ENCODE data around the gene MOB3C. TPM values are rescaled to one million over a fixed set of nuclear protein-coding genes. Genes with fewer than 3 reads are reported as not detected.

Gene MOB3C
- total RNA-seq: 11.8 TPM

GRCh38 chr1:46616277-46617107 is at the start of gene MOB3C:
TSS of gene MOB3C (minus strand) at chr1:46616811. CDS start at chr1:46613321, 3,490 bp downstream.

DNA sequence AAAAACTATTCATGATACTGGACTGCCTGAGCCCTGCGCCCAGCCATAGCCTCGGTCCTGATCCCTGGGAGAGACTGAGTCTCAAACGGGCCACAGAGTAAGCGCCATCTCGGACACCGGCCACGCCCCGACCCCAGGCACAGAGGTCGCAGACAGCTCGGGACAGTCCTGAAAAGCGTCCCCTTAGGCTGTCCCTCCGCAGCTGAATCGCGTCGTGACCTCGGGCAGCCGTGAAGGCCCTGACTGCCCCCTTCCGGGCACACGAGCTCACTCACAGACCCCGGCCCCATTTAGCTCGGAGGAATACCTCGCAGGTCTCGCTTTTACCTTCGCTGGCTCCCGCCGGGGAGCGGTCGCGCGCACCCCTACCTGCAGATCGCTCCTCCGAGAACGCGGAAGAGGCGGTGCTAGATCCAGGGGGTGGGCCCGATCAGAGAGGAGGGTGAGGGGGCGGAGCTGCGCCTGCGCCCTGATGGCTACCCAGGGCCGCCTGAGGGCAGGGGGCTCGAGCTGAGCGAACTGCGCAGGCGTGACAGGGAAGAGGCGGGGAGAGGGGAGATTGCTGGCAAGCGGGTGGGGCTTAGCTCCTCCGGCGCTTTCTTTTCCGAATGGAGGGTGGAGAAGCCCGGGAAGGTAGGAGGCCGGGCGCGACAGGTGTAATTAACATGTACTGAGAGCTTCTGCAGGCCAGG is 12.6 kb downstream of the MOB3C start, which contains the start of gene MKNK1:
MKNK1 (minus strand) TSS at position 411 of the 692 bp plus-strand sequence. CDS start 20,941 bp downstream, outside the sequence.

Other genes with a start within 250 kb of the MOB3C start
- gene FAAH, start 222.5 kb downstream of the MOB3C start, total RNA-seq: 39.7 TPM
- gene DMBX1, start 127.0 kb downstream of the MOB3C start, total RNA-seq: 0.55 TPM
- not detected for gene KNCN, start 65.2 kb downstream of the MOB3C start, total RNA-seq
- 38.1 TPM for gene MKNK1, start 12.5 kb downstream of the MOB3C start, total RNA-seq
- 60.7 TPM for gene ATPAF1, start 51.6 kb upstream of the MOB3C start, total RNA-seq
- not detected for gene TEX38, start 55.0 kb upstream of the MOB3C start, total RNA-seq
- gene EFCAB14, start 102.3 kb upstream of the MOB3C start, total RNA-seq: 78.2 TPM
- gene CYP4B1, start 182.2 kb upstream of the MOB3C start, total RNA-seq: 2.5 TPM

Measured in camera-type eye (tissue), 1 donor.